Measurements from ENCODE around the gene TRIM34. TPM values are rescaled to one million over a fixed set of nuclear protein-coding genes. Genes with fewer than 3 reads are reported as not detected.
"Not testable (repeated sequence)": the region's sequence is repeated elsewhere in the genome, so short reads cannot be mapped to it uniquely, and the experiment has no call there.

TRIM34 gene
- total and polyA plus RNA-seq, 10 of the 15 experiments (the other 5 are each of a cell fraction or from before 2014, with no cell fraction given), result 16.7 to 51.4 (median 21.5) TPM

- TF ChIP-seq CHD2 (IDR thresholded peaks at IDR 0.05; ENCODE audit: borderline replicate concordance, low read depth, low read length) (no peak), IKZF2 (IDR thresholded peaks at IDR 0.05) (no peak), MYC (IDR thresholded peaks at IDR 0.05; ENCODE audit: insufficient read depth, insufficient read length, insufficient replicate concordance, low read length, severe bottlenecking) (no peak), RAD21 (IDR thresholded peaks at IDR 0.05; ENCODE audit: insufficient read depth, low read depth, low read length) (no peak), SMAD1 (IDR thresholded peaks at IDR 0.05; ENCODE audit: low read depth, partially characterized antibody) (no peak), MYB (IDR thresholded peaks at IDR 0.05; ENCODE audit: borderline replicate concordance, low read depth, low read length) (no peak), MTA3 (IDR thresholded peaks at IDR 0.05; ENCODE audit: borderline replicate concordance, low read length) (no peak)
Measured at GRCh38 chr11:5581014-5581413, 43.8 kb upstream of the TRIM34 start (continued).

GRCh38 chr11:5584458-5584857 lies 40.3 kb upstream of the TRIM34 start:
- WGBS (ENCODE audit: insufficient coverage, insufficient replicate concordance, low lambda C conversion rate, missing lambda C conversion rate), result 43% methylated on average over 5 of the region's 5 CpGs
- H3K27ac ChIP-seq (ENCODE audit: control insufficient read depth, insufficient read depth); BruUV-seq (replicated peaks); H3K9ac ChIP-seq (ENCODE audit: control insufficient read depth, insufficient read depth, low read length); H2AFZ ChIP-seq (ENCODE audit: control insufficient read depth, low read depth, low read length); H3K4me1 ChIP-seq (ENCODE audit: control insufficient read depth, insufficient read depth, low read length); H3K4me2 ChIP-seq (ENCODE audit: control insufficient read depth, insufficient read depth); RAD21 ChIA-PET (ENCODE audit: unreplicated experiment); POLR2A ChIA-PET; H4K20me1 ChIP-seq (ENCODE audit: control insufficient read depth, insufficient read depth); DNase-seq (ENCODE audit: low read depth, low spot score); H3K27me3 ChIP-seq (replicated peaks in 1 of 2; ENCODE audit: control insufficient read depth in 2 of 2, insufficient read depth in 2 of 2, low read length in 1 of 2); intact Hi-C loops (cut with micrococcal nuclease; ENCODE audit: unreplicated experiment); H3K9me3 ChIP-seq (replicated peaks; ENCODE audit: control insufficient read depth, insufficient read depth, low read length); FAIRE-seq; SMC1A ChIA-PET (ENCODE audit: uncharacterized antibody, unreplicated experiment); CTCF ChIA-PET; H3K79me2 ChIP-seq (ENCODE audit: control insufficient read depth, insufficient read depth, low read length); H3K4me3 ChIP-seq; in situ Hi-C loops (cut with MboI); H3K36me3 ChIP-seq (ENCODE audit: control insufficient read depth in 2 of 2, insufficient read depth in 2 of 2, low read length in 1 of 2); ATAC-seq: not testable (repeated sequence)

GRCh38 chr11:5589906-5590305 lies 34.9 kb upstream of the TRIM34 start:
- H3K4me3 ChIP-seq; H3K4me2 ChIP-seq (ENCODE audit: control insufficient read depth, insufficient read depth); H2AFZ ChIP-seq (ENCODE audit: control insufficient read depth, low read depth, low read length): not testable (repeated sequence)

More at GRCh38 chr11:5589906-5590305, 34.9 kb upstream of the TRIM34 start:
- CTCF ChIA-PET; H4K20me1 ChIP-seq (ENCODE audit: control insufficient read depth, insufficient read depth); H3K9ac ChIP-seq (ENCODE audit: control insufficient read depth, insufficient read depth, low read length); SMC1A ChIA-PET (ENCODE audit: uncharacterized antibody, unreplicated experiment); intact Hi-C loops (cut with micrococcal nuclease; ENCODE audit: unreplicated experiment); H3K4me1 ChIP-seq (ENCODE audit: control insufficient read depth, insufficient read depth, low read length); H3K36me3 ChIP-seq (ENCODE audit: control insufficient read depth in 2 of 2, insufficient read depth in 2 of 2, low read length in 1 of 2); DNase-seq (ENCODE audit: low read depth, low spot score); H3K27me3 ChIP-seq (replicated peaks in 1 of 2; ENCODE audit: control insufficient read depth in 2 of 2, insufficient read depth in 2 of 2, low read length in 1 of 2); RAD21 ChIA-PET (ENCODE audit: unreplicated experiment); H3K79me2 ChIP-seq (ENCODE audit: control insufficient read depth, insufficient read depth, low read length); FAIRE-seq; ATAC-seq; in situ Hi-C loops (cut with MboI); H3K27ac ChIP-seq (ENCODE audit: control insufficient read depth, insufficient read depth); BruUV-seq (replicated peaks); H3K9me3 ChIP-seq (replicated peaks; ENCODE audit: control insufficient read depth, insufficient read depth, low read length); POLR2A ChIA-PET: not testable (repeated sequence)
- 91% methylated on average over 20 of the region's 31 CpGs for WGBS (ENCODE audit: insufficient coverage, insufficient replicate concordance, low lambda C conversion rate, missing lambda C conversion rate)
